HG02981 (cell line): ENCODE results near the gene MBNL2.
A peak's percentile ranks its signal among the peaks of the same experiment; 100 is the strongest.

ENCODE experiments used
- ATAC-seq: cut with Tn5 transposase; IDR thresholded peaks from one replicate; pipeline ENCODE4 v1.9.1; 2021; ENCODE audit warnings: mild to moderate bottlenecking, moderate library complexity; ENCODE audit not compliant: unreplicated experiment

The MBNL2 gene

GRCh38 chr13:97434397-97435201 lies 212.5 kb downstream of the MBNL2 start:
- ATAC-seq = peak; percentile 2

DNA sequence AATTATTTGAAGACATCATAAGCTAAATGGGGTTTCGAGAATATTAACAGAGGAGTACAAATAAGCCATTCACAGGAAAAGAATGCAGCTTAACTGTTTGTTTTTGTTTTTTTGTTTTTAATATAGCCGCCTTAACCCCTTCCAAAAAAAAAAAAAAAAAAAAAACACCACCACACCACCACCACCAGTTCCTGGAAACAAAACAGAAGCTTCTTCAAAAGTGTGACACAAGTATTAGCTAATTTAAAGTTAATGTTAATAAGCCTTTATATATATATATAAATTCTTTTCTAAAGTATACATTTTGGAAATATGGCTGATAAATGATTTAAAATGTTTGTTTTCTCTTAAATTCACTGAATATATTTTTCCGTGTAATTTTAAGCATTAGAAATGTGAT lies 213.2 kb downstream of the MBNL2 start:
- ATAC-seq = no peak

GRCh38 chr13:97435794-97436193 lies 213.7 kb downstream of the MBNL2 start:
- no peak for ATAC-seq

DNA sequence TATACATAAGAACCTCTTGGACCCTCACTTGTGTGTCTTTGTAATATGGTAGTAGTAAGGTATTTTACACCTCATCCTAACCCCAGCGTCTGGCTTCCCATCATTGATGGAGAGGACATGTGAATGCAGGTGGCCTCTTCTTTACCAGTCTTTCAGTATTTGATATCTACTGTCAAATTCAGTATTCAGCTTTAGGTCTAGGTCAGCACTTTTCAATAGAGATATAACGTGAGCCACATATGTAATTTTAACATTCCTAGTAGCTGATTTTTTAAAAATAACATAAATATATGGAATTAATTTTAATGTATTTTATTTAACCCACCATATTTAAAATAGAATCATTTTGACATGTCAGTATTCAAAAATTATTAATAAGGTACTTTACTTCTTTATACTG lies 214.7 kb downstream of the MBNL2 start:
- no peak for ATAC-seq

DNA sequence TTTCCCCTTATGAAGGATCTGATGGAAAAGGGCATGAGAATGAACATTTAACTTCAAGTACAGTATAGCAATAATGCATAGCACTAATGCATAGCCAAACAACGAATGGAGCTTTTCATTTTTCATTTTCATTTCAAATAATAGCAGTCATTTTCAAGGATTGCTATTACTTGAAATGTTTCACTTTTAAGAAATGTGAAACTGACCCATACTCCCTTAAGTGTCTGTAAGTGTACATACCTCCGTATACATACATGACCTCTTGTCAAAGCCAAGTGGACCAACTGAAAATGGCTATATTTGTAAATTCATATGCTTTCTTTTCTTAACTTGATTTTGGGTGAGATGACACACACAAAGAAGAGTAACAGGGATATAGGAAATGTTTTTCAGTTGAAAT lies 215.6 kb downstream of the MBNL2 start:
- ATAC-seq = no peak

DNA sequence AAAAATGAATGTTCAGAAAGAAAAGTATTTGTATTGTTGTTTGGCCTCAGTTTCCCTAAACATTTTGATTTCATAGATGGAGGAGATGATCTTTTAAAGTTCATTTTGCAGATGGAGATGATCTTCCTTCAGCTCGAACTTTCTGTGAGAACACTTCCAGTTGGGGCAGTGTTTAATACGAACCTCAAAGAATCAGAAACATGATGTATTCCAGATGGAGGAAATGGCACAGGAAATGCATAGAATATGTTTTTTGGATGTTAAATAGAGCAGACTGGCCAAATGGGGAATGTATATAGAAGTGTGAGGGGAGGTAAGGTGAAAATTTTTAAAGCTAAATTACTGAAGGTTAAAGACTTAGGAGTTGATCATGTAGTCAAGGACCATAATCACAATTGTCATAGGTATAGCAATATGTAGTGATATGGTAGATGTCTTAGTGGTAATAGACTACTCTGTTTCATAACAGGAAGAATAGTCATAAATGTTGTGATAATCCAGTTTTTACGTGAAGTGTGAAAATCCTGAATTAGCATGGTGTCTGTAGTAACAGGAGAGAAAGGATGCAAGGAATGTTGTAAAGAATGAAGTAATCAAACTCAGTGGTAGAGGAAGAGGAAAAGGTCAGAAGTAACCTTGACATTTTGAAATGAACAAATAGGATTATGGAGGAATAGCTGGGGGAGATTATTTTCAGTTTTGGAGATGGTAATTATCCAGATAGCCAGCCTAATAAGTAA lies 216.9 kb downstream of the MBNL2 start:
- no peak for ATAC-seq

DNA sequence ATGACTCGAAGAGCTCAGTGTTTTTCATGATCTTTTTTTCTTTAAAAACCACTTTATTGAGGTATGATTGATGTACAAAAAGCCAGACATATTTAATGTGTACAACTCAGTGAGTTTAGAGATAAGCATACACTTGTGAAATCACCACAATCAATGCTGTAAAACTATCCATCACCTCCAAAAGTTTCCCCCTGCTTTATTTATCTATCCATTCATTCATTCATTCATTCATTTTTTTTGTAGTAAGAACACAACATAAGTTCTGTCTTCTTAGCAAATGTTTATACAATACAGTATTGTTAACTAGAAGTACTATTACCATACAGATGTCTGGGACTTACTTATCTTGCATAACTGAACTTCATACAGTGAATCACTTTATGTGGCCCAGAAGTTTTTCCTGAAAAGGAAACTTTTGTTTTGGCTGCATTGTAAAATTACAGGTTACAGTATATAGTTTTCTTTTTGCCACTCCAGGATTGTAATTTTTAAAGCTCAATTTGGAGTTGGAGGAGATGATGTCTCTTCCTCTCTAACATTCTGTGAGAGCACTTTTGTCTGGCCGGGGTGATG lies 218.6 kb downstream of the MBNL2 start:
- ATAC-seq = no peak

DNA sequence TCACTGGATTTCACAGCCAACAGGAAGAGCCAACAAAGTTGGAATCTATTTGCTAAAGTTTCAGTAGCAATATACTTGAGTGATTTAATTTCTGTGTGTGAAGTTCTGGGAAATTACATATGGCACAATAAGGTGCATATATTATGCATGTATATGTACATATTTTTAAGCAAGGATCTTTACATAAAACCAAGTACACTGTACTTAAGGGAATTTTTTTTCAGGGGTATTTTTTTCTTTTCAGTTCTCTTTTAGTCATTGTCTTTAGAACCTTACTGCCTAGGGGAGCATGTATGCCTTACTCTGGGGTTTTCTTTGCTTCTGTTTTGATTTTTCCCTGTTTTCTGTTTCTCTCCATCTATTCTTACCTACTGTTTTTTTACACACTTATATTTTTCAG lies 219.2 kb downstream of the MBNL2 start:
- no peak for ATAC-seq
